Pulmonary artery endothelial cell (primary cell): ENCODE results near the gene HIVEP3. TPM values are rescaled to one million over a fixed set of nuclear protein-coding genes. Genes with fewer than 3 reads are reported as not detected.
"Not testable (repeated sequence)": the region's sequence is repeated elsewhere in the genome, so short reads cannot be mapped to it uniquely, and the experiment has no call there.

ENCODE experiments used
- DNase-seq: peaks from one replicate; pipeline ENCODE4 v3.0.0-alpha.2; 2011; ENCODE audit warnings: low read depth, low spot score
- total RNA-seq: library from RNA; depleted of rRNA; stranded (reverse); fragments of >200 nt; gene quantifications from 2 replicates; pipeline ENCODE4 v1.2.3, GENCODE V29; 2014

The HIVEP3 gene
- total RNA-seq, result 1.1 TPM in 2 replicates

DNA sequence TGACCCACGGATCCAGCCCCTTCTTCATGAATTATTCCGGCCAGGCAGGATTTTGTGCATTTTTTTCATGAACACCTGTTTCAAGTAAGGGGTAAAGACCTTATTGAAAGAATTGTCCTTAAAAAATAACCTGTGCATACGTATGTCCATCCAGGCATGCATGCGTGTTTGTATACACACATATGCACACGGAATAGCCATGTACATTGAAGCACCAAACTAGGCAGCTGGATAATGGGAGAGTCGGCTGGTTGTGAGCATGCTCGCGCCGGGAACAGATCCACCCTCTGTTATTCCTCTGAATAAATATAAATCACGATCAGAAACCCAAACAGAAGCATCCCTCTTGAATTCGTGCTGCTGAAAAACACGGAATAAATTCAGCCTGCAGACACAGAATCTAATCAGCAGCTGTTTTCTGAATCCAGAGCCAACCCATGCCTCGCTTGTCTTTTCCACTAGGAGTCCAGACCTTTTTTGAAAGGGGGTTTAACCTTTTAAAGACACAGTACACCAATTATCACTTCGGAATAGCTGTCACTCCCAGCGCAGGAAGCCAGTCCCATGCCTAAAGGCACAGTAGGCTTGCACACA lies at the start of gene HIVEP3:
Gene HIVEP3 (minus strand): TSS at position 473 of the 594 bp plus-strand sequence.
- no peak for DNase-seq

DNA sequence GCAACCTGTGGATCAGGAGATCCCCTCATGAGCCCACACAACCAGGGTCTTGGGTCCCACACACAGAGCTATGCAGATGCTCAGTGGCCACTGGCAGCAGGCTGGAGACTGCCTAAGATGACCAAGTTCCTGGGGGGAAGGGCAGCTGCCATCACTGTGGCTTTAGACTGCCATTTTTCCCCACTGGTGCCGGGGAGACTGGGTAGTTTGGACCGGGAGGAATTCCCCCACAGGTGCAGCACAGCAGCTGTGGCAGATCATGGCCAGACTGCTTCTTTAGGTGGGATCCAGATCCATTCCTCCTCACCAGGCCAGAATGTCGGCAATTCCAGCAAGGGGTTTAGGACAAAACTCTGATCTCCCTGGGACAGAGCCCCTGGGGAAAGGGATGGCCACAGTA lies 45.7 kb upstream of the HIVEP3 start:
- DNase-seq, result no peak

DNA sequence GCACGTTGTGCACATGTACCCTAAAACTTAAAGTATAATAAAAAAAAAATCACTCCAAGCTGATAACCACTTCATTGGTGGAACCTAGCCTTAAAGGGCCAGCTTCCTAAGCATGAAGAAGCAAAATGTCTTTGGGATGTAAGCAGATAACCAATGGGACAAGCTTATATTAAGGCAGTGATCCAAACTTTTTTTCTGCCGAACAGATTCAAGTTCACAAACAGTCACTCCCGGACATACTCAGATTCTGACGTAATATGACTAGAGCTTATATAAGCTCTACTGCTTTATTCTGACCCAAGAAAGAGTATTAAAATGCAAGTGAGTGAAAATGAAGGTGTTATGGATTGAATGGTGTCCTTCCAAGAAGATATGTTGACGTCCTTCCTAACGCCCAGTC lies 44.9 kb upstream of the HIVEP3 start:
- DNase-seq, result no peak

DNA sequence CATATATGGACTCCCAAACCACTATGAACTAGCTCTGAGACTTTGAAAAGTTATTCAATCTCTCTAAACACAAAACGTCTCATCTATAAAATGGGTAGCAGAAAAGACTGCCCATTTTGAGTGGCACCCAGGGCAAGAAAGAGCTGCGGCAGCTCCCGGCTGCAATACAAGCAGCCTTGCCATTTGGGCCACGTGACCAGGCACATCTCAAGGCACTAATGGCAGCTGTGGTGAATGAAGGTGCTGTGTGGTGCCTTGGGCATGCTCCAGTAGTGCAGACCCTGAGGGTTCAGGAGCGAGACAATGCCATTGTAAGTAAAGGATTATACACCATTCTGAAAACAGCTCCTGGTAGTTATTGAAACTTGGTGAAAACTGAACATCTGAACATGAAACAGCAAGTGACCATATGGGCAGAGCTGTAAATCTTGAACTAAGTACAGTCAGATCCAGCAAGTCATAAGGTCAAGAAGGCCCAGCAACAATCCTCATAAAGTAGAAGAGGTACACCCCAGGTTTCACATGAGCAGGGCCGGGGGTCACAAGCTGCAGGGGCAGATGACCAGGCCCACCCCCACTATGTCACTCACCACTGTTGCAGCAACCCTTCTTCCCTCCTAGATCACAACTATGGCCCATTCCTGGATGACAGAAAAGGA lies 39.4 kb upstream of the HIVEP3 start:
- no peak for DNase-seq

DNA sequence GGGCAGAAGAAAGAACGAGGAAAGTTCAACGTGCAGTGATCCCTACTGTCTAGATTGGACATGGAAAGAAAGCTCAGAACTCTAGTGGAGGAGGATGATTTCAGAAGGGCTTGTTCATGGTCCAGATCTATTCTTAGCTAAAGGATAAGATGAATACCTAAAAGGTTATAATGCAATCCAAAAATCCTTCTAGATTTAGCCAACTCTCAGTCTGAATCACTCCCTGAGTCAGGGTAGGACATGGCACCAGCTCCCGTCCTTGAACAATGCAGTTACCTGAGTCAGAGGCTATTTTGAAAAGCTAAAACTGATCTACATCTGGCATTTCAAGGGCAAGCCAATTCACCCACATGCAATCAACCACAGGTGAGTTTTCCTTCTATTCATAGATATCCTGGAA lies 38.8 kb upstream of the HIVEP3 start:
- DNase-seq, result no peak

DNA sequence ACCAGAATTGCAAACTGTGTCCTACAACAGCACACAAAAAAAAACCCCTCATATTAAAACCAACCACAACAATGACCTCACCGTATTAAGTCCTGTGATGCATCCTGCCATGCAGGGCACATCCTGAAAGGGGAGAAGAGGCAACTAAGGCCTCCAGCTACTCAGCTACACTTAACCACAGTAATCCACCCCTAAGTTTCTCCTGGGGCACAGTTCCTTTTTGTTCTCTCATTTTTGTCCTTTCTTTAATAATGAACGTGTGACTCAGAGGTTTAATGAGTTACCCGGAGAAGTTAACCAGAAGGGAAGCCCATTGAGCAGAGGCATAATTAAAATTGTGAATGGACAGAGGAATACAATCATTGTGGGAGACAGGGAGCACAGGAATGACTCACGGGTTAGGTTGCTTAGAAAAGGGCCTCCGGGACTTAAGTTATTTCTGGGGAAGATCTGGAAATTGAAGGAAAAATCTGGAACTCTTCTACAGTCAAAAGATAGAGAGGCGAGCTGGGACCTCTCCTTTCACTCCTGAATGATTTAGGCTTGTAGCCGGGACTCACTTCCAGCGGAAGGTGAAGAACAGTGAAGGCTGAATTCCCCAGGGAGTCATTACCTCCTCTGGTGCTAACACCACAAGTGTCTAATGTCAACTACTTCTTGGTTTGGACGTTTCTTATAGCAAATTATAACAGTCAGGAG lies 36.9 kb upstream of the HIVEP3 start:
- peak; percentile 46 for DNase-seq

DNA sequence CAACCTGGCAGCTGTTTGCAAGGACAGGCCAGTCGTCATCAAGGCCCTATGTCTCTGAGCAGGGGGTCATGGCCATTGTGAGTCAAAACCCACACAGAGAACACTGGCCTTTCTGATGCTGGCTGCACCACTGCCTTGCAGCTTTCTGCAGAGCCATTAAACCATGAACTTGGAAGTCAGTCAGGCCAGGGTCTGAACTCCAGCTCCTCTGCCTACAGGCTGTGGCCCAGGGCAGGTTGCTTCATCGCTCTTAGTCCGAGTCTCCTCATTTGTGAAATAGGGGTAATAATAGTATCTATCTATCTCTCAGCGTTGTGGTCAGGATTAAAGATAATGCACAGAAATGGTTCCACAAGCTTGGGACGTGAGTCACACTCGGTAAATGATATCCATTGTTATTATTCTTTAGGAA lies 35.8 kb upstream of the HIVEP3 start:
- peak; percentile 44 for DNase-seq

DNA sequence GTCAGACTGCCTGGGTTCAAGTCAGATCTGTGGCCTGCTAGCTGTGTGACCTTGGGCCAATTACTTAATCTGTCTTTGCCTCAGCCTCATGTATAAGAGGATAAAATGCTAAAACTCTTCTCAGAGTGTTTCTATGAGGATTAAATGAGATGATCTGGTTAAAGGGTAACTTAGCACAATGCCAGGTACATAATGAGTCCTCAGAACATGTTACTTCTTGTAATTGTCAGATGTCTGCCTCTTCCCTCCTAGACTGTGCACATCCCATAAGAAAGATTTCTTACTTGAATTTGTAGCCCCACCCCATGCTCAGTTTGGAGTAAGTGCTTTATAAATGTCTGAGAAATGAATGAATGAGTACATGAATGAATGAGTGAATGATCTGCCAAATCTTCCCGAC lies 34.6 kb upstream of the HIVEP3 start:
- no peak for DNase-seq

DNA sequence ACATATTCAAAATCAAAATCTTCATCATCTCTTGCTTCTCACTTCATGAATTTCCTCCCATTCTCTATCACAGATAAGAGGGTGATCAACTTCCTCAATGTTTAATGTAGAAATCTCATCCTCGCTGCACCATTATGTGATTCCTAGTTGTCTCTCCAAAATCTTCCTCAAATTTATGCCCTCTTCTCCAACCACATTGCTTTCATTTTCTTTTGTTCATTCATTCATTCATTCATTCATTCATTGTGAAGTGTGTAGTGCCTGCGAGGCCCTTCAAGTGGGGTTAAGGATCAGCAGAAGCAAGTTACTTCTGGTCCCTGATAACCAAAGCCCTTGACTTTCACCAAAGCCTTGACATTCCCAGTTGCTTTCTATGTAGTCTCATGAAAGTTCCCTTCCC lies 33.5 kb upstream of the HIVEP3 start:
- DNase-seq, result no peak

DNA sequence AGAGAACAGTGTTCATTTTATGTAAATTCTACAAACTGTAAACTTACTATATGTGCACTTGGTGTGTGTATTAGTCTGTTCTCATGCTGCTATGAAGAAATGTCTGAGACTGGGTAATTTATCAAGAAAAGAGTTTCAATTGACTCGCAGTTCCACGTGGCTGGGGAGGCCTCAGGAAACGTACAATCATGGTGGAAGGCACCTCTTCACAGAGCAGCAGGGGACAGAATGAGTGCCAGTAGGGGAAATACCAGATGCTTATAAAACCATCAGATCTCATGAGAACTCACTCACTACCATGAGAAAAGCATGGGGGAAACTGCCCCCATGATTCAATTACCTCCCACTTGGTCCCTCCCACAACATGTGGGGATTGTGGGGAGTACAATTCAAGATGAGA lies 32.8 kb upstream of the HIVEP3 start:
- not testable (repeated sequence) for DNase-seq

DNA sequence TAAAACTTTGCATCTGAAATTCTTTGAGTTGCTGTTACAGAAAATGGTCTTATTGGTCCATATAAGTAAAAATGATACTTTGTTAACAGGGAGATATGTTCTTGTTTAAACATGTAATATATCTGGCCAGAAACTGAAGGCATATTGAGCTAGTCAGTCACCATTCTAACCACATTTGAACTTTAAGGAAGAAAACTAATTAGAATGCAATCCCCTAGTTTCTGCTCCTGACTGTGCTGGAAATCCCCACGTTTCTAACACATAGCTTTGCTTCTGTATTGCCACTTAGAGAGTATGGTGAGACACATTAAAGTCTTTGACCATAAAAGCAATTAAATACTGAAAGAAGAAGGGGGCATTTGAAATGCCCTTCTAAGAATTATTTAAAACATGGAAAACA lies 32.1 kb upstream of the HIVEP3 start:
- DNase-seq, result no peak

DNA sequence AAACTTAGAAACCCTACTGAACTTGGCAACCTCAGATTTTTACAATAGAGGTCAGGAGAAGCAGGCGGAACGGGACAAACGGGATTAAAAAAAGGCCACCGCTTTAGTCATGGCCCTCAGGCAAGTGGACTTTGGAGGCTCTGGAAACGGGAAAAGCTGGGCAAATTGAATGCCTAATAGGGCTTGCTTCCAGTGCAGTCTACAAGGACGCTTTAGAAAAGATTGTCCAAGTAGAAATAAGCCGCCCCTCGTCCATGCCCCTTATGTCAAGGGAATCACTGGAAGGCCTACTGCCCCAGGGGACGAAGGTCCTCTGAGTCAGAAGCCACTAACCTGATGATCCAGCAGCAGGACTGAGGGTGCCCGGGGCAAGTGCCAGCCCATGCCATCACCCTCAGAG lies 27.2 kb upstream of the HIVEP3 start:
- not testable (repeated sequence) for DNase-seq

DNA sequence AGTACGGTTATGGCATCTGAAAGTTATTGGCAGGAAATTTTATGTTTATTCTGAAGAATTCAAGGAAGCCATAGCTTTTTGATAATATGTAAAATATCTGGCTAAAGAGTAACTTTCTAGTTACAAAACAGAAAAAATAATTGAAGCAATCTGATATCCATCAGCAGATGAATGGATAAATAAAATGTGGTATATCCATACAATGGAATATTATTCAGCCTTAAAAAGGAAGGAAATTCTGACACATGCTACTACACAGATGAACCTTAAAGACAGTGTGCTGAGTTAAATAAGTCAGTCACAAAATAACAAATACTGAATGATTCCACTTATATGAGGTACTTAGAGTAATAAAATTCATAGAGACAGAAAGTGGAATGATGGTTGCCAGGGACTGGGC lies 25.0 kb upstream of the HIVEP3 start:
- no peak for DNase-seq

DNA sequence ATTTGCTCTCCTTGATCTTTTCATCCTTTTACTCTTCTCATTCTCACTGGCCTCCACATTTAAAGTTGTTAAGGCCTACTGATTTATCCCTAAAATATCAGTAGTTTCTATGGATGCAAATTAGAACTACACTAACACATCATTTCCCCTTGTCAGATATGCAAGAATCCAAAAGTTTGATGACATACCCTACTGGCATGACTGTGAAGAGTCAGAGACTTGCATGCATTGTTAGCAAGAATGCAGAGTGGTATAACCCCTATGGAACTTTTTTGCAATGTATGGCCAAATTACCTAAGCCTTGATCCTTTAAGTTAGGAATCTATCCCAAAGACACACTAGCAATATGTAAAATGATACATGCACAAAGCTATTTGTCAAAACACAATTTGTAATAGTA lies 23.6 kb upstream of the HIVEP3 start:
- DNase-seq, result no peak

DNA sequence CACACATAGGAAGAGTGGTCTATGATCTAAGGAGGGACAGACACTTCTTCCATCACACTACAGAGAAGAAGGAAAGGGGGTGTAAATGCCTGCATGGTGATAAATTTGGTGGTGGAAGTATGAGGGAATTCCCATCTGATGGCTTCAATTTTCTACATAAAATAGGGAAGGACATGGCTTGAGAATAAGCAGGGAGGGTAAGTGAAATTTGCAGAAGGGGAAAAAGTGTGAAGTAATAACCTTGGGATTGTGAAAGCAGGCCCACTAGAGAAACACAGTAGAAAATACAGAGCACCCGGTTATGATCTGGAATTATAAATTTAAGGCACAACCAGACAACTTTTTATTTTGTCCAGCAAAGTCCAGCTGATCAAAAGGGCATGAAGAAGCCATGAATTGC lies 22.7 kb upstream of the HIVEP3 start:
- DNase-seq, result no peak

DNA sequence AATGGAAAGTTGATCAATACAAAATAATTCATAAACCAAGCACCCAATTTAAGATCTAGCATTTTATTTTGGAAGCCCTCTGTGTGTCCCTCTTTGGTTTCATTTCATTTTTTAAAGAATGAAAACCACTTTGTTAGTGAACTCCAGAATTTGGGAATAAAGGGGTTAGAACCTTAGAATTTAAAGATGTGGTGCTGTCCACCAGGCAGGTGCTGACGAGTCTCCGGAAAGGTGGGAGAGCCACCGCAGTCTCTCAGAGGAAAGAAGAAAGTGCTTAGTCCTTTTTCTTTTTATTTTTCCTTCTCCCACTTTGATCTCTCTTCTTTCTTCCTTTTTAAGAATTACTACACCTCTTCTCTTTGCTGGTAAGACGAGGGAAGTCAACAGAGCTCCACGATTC lies 20.5 kb upstream of the HIVEP3 start:
- no peak for DNase-seq

DNA sequence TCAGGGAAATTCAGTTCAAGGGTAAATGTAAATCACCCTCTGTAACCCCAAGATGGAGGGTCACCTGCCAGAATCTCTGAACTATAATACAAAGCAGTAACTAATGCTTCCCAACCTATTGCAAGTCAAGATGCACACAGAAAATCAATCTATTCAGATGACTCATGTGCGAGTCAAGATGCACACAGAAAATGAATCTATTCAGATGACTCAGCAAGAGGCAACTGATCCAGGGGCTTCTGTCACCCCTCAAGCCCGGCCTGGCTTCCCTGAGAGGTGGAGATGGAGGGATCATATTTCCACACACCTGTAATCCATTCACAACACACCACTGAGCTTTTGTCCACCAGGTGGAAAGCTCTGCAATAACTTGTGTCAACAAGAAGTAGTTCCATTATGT lies 17.4 kb upstream of the HIVEP3 start:
- DNase-seq, result no peak

DNA sequence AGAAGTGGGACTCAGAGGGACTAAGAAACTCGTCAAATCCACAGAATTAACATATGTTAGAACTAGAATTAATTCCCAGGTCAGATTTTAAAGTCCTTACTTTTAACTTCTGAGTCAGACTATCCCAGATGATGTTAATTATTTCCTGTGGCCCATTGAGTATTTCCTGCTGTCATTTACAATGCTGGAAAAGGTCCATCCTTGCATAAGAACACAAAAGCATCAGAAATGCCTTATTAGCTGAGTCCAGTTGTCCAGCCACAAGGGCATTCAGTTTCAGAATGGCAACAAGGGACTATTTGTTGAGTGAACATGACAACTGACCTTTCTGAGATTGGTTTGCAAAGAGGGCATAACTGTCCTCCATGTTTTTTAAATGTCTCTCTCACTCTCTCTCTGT lies 16.5 kb upstream of the HIVEP3 start:
- no peak for DNase-seq

DNA sequence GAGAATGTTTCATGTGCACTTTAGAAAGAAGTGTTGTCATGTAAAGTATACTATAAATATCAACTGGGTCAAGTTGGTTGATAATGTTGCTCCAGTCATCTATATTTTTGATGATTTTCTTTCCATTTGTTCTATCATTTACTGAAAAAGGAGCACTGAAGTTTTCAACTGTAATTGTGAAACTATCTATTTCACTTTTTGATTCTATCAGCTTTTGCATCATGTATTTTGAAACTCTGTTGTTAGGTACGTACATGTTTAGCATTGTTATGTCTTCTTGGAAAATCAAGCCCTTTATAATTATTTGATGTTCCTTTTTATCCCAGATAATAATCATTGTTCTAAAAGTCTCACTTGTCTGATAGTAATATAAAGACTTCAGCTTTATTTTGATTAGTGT lies 14.4 kb upstream of the HIVEP3 start:
- no peak for DNase-seq

DNA sequence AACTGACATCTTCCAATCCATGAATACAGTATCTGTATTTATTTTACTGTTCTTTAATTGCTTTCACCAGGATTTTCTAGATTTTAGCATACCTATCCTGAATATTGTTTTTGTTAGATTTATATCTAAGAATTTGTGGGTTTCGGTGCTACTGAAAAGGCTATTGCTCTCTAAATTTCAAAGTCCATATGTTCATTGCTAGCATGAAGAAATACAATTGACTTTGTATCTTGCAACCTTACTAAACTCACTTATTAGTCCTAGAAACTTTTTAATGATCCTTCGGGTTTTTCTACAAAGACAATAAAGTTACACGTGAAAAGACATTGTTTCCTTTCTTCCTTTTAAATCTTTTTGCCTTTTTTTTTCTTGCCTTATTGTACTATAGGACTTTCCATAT lies 12.9 kb upstream of the HIVEP3 start:
- DNase-seq, result no peak

DNA sequence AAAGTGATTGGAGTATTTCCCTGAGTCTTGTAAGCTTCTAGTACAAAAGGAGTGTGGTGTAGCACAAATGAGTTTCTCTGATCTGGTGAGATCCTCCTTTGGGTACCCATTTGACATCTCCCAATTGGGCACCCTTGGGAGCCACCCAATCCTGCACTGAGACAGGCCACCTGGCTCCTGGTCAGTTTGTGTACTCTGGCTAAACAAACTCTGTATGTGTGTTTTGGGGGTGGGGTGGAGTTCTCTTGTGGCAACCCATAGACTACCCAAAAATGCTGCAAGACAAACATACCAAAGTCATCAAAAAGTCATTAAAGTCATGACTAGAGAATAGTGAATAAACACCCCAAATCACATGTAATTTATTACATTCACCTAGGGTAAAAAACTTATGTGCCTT lies 8.4 kb upstream of the HIVEP3 start:
- DNase-seq, result no peak

DNA sequence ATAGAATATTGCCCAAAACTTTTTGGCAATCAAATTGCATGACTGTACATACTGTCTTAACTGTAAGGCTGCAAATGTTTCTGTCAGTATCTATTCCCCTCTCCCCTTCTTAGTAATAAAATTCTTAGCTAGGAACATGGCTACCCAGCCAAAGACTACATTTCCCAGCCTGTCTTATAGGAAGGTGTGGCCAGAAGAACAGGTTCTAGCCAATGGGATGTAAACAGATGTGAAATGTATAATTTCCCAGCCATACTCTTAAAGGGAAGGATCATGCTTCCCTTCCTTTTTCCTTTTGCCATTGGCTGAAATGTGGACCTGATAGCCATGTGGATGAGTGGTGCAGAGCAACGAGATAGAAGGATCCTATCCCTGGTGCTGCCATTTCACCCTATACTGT lies 7.0 kb upstream of the HIVEP3 start:
- no peak for DNase-seq

DNA sequence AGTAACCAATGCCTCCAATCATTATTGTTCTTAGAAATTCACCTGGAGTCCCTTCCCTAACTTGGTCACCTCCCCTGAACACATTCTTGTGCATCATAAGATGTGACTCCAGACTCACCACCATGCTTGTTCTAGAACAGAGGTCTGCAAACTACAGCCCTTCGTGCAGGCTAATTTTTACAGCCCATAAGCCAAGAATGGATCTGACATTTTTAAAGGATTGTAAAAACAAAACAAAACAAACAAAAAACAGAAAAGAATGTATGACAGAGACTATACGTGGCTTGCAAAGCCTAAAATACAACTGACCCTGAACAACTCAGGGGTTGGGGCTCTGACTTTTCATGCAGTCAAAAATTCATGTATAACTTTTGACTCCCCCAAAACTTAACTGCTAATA lies 6.2 kb upstream of the HIVEP3 start:
- DNase-seq, result no peak
